GM12891 (cell line): ENCODE results near the gene LTBP1.

Experiments
- PAX5 ChIP-seq: IDR thresholded peaks from 2 replicates; pipeline ENCODE4 v1.6.1; 2011; ENCODE audit warnings: low read length, moderate library complexity, mild to moderate bottlenecking; ENCODE audit not compliant: insufficient read depth, severe bottlenecking
- POLR2A ChIP-seq: IDR thresholded peaks from 2 replicates; pipeline ENCODE4 v1.6.1; 2011; ENCODE audit warnings: low read depth, low read length, control low read depth
- POLR2AphosphoS5 ChIP-seq: IDR thresholded peaks from 2 replicates; pipeline ENCODE4 v1.6.1; 2011; ENCODE audit warnings: low read depth, low read length, control low read depth

DNA sequence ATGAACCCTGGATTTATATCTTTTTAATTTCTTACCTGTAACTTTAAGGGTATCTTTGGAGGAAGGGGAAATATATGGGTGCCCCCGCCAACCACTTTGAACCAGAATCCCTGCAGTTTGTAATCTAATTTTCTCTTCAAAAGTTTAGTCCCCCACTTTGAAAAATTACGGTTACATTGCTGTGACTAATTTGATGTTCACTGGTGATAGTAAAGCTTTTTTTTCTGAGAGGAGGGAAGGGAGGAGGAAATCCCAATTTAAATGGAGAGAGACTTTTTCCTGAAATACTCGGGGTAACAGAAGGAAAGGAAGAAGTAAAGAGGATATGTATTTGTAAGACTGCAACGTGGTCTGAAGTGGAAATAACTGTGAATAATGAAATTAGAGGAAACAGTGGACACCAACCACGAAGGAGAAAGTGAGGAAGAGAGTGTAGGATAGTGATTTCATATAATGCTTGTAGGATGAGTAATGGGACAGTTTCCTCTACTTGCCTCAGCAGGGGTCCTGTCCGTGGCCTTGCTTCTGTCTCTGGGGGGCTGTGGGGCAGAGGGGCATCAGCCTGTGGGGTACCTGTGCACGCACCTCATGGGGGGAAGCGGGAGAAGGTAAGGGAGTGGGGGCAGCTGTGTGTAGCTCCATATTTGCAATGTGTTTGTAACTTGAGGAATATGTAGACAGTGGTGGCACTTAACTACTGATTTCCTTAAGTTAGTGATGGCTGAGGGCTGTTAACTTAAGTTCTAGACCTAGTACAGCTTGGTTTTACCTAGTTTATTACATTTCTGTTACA lies 161.1 kb downstream of the LTBP1 start:
- no peak for TF ChIP-seq POLR2AphosphoS5
- no peak for TF ChIP-seq POLR2A
- TF ChIP-seq PAX5, result no peak
